SK-N-SH (cell line): ENCODE data around the gene ADAP1. TPM values are rescaled to one million over a fixed set of nuclear protein-coding genes. Genes with fewer than 3 reads are reported as not detected.

Experiments used
- CTCF ChIA-PET: fragments of 300-600, 350-600 bp; formaldehyde crosslinking; extraction: SDS; loops from one replicate; lab custom pipeline; 2021; lab: Yijun Ruan, JAX
- POLR2A ChIA-PET: fragments of 350-600 bp; sonication (Branson Sonifier 250); formaldehyde crosslinking; extraction: SDS; loops from one replicate; lab custom pipeline; 2020; ENCODE audit warnings: antibody characterized with exemption, inconsistent platforms; lab: Yijun Ruan, JAX
- DNase-seq: peaks from one replicate; pipeline ENCODE4 v3.0.0; 2012
- H2AFZ ChIP-seq: fragments of 200-600 bp; sonication (generic); 2 replicates; pipeline ENCODE4 v1.8.1; 2016; ENCODE audit warnings: antibody characterized with exemption, mild to moderate bottlenecking, low read depth
- H3F3A ChIP-seq: fragments of 200-600 bp; sonication (generic); replicated peaks from 2 replicates; pipeline ENCODE3; 2016; ENCODE audit warnings: antibody characterized with exemption, mild to moderate bottlenecking; ENCODE audit not compliant: insufficient read depth
- H3K27ac ChIP-seq, 2 experiments: fragments of 200-500 bp in 1 of 2; fragments of 200-600 bp in 1 of 2; sonication (Bioruptor generic) in 1 of 2; sonication (generic), shearing (Covaris generic) in 1 of 2; 2 replicates each; pipeline versions ENCODE4 v1.5.1 to v1.6.1; 2014 to 2016; ENCODE audit warnings: low read depth in 2 of 2, inconsistent platforms in 1 of 2, low read length in 1 of 2, mild to moderate bottlenecking in 1 of 2, mixed read lengths in 1 of 2
- H3K27me3 ChIP-seq: fragments of 200-600 bp; sonication (generic), shearing (Covaris generic); 2 replicates; pipeline ENCODE4 v1.6.1; 2016; ENCODE audit warnings: mixed run types; ENCODE audit not compliant: insufficient read depth
- H3K36me3 ChIP-seq, 2 experiments: fragments of 200-500 bp in 1 of 2; fragments of 200-600 bp in 1 of 2; sonication (Bioruptor generic) in 1 of 2; sonication (generic) in 1 of 2; replicated peaks in 1 of 2; 2 replicates each; pipeline versions ENCODE3 to v1.5.1; 2014 to 2016; ENCODE audit warnings: low read length in 1 of 2, mild to moderate bottlenecking in 1 of 2; ENCODE audit not compliant: insufficient read depth in 2 of 2, control insufficient read depth in 1 of 2
- H3K4me1 ChIP-seq, 2 experiments: fragments of 200-500 bp in 1 of 2; fragments of 200-600 bp in 1 of 2; sonication (Bioruptor generic) in 1 of 2; sonication (generic), shearing (Covaris generic) in 1 of 2; 2 replicates each; pipeline versions ENCODE4 v1.5.1 to v1.6.1; 2014 to 2016; ENCODE audit warnings: low read depth in 1 of 2, low read length in 1 of 2, mixed run types in 1 of 2; ENCODE audit not compliant: insufficient read depth in 2 of 2, control insufficient read depth in 1 of 2
- H3K4me2 ChIP-seq: fragments of 200-600 bp; sonication (generic), shearing (Covaris generic); 2 replicates; pipeline ENCODE4 v1.6.1; 2017; ENCODE audit warnings: mixed run types
- H3K4me3 ChIP-seq, 2 experiments: fragments of 200-500 bp in 1 of 2; fragments of 200-600 bp in 1 of 2; sonication (Bioruptor generic) in 1 of 2; sonication (generic), shearing (Covaris generic) in 1 of 2; 2 replicates each; pipeline versions ENCODE4 v1.5.1 to v1.8.1; 2014 to 2016; ENCODE audit warnings: low read depth in 2 of 2, inconsistent platforms in 1 of 2, low read length in 1 of 2, mild to moderate bottlenecking in 1 of 2, mixed read lengths in 1 of 2, moderate library complexity in 1 of 2
- H3K79me2 ChIP-seq: fragments of 200-600 bp; sonication (generic); 2 replicates; pipeline ENCODE4 v1.8.1; 2017; ENCODE audit warnings: mild to moderate bottlenecking; ENCODE audit not compliant: insufficient read depth
- H3K9ac ChIP-seq: fragments of 200-600 bp; sonication (generic); 2 replicates; pipeline ENCODE4 v1.6.1; 2017; ENCODE audit warnings: mixed run types
- H3K9me2 ChIP-seq: fragments of 200-600 bp; sonication (generic); 2 replicates; pipeline ENCODE4 v1.6.1; 2017; ENCODE audit warnings: mixed run types
- H3K9me3 ChIP-seq: fragments of 200-600 bp; sonication (generic); 2 replicates; pipeline ENCODE4 v1.6.1; 2017; ENCODE audit warnings: mixed run types, mild to moderate bottlenecking, moderate library complexity
- H4K20me1 ChIP-seq: fragments of 200-600 bp; sonication (generic); 2 replicates; pipeline ENCODE4 v1.6.1; 2017; ENCODE audit warnings: mild to moderate bottlenecking, mixed run types; ENCODE audit not compliant: insufficient read depth
- CHD2 ChIP-seq: fragments of 150-350 bp; IDR thresholded peaks from 2 replicates; pipeline ENCODE4 v1.6.1; 2018; ENCODE audit warnings: low read length; ENCODE audit not compliant: partially characterized antibody
- EP300 ChIP-seq, 2 experiments: IDR thresholded peaks; 2 replicates each; pipeline versions ENCODE4 v1.4.0 to v1.6.1; 2012; ENCODE audit warnings: borderline replicate concordance in 1 of 2, low read depth in 1 of 2, low read length in 1 of 2
- GATA2 ChIP-seq: sonication (generic); formaldehyde crosslinking; IDR thresholded peaks from 2 replicates; pipeline ENCODE4 v1.5.0; 2020; ENCODE audit warnings: mild to moderate bottlenecking, missing genetic modification reagents
- RAD21 ChIP-seq: IDR thresholded peaks from 2 replicates; pipeline ENCODE4 v1.6.1; 2012; ENCODE audit warnings: mild to moderate bottlenecking, low read length
- RCOR1 ChIP-seq: fragments of 150-350 bp; IDR thresholded peaks from 2 replicates; pipeline ENCODE4 v1.6.1; 2017; ENCODE audit warnings: antibody characterized with exemption, low read length
- ZBTB33 ChIP-seq: IDR thresholded peaks from 2 replicates; pipeline ENCODE4 v1.4.0; 2012; ENCODE audit warnings: low read depth, borderline replicate concordance
- WGBS: methylation state at CpG from one replicate; pipeline ENCODE4 v1.1.6; 2017; ENCODE audit warnings: low lambda C conversion rate; 5-methylcytosine and 5-hydroxymethylcytosine counted together
- polyA plus RNA-seq, 3 experiments: library from polyadenylated mRNA; depleted of rRNA; stranded (reverse); fragments of >200 nt; gene quantifications; 2 replicates each; pipeline ENCODE4 v1.2.3, GENCODE V29; 2012
- TF ChIP-seq, protein P1 (sequence below): IDR thresholded peaks from 2 replicates; pipeline ENCODE4 v1.4.0; 2012; ENCODE audit warnings: low read depth, borderline replicate concordance
- TF ChIP-seq, protein P2 (sequence below): IDR thresholded peaks from 2 replicates; pipeline ENCODE4 v1.6.1; 2012; ENCODE audit warnings: mild to moderate bottlenecking, low read depth, low read length, moderate library complexity

The ADAP1 gene
- polyA plus RNA-seq, 1 of the 3 experiments (the other 2 are of a cell fraction): 3.2 TPM

- TF ChIP-seq ZBTB33 (no peak), RAD21 (no peak)
- TF ChIP-seq, protein P1, sequence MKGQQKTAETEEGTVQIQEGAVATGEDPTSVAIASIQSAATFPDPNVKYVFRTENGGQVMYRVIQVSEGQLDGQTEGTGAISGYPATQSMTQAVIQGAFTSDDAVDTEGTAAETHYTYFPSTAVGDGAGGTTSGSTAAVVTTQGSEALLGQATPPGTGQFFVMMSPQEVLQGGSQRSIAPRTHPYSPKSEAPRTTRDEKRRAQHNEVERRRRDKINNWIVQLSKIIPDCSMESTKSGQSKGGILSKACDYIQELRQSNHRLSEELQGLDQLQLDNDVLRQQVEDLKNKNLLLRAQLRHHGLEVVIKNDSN: no peak
These were observed 33.4 kb upstream of the ADAP1 start (continued) for GRCh38 chr7:987909-988308.

GRCh38 chr7:986766-987751 is 32.6 kb upstream of the ADAP1 start:
- H3K27me3 ChIP-seq: no peaks in the 10 kb centered on the region
- CTCF ChIA-PET: interaction anchor here (1.1 to 4.8 kb wide), 6 partner anchors 11 to 157 kb away, joined by 3 to 50 read pairs (median 6); partner anchors contain the start of genes COX19 and GPR146
- no peak overlapping the region for H2AFZ ChIP-seq
- POLR2A ChIA-PET: no interaction called here
- no peak for DNase-seq
- H3K4me1 ChIP-seq: peaks cover 0 to 8% of the 10 kb centered on the region in 2 experiments; a peak in 1 of 4 replicates
- no peak for TF ChIP-seq CHD2
- no peak for TF ChIP-seq ZBTB33
- TF ChIP-seq, protein P2, sequence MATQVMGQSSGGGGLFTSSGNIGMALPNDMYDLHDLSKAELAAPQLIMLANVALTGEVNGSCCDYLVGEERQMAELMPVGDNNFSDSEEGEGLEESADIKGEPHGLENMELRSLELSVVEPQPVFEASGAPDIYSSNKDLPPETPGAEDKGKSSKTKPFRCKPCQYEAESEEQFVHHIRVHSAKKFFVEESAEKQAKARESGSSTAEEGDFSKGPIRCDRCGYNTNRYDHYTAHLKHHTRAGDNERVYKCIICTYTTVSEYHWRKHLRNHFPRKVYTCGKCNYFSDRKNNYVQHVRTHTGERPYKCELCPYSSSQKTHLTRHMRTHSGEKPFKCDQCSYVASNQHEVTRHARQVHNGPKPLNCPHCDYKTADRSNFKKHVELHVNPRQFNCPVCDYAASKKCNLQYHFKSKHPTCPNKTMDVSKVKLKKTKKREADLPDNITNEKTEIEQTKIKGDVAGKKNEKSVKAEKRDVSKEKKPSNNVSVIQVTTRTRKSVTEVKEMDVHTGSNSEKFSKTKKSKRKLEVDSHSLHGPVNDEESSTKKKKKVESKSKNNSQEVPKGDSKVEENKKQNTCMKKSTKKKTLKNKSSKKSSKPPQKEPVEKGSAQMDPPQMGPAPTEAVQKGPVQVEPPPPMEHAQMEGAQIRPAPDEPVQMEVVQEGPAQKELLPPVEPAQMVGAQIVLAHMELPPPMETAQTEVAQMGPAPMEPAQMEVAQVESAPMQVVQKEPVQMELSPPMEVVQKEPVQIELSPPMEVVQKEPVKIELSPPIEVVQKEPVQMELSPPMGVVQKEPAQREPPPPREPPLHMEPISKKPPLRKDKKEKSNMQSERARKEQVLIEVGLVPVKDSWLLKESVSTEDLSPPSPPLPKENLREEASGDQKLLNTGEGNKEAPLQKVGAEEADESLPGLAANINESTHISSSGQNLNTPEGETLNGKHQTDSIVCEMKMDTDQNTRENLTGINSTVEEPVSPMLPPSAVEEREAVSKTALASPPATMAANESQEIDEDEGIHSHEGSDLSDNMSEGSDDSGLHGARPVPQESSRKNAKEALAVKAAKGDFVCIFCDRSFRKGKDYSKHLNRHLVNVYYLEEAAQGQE: no peak
- TF ChIP-seq GATA2 (CRISPR knock-in tag): no peak
- no peak for TF ChIP-seq EP300 (IDR thresholded peaks at IDR 0.05; ENCODE audit: borderline replicate concordance in 1 of 2, low read depth in 1 of 2, low read length in 1 of 2)
- TF ChIP-seq RCOR1: no peak
- TF ChIP-seq, protein P1: no peak
- no peaks in the 10 kb centered on the region for H3K9me2 ChIP-seq
- no peak overlapping the region for H3K4me2 ChIP-seq
- H3K27ac ChIP-seq: no peak overlapping the region
- no peak overlapping the region for H3K4me3 ChIP-seq
- 72% methylated on average over 11 of the region's 56 CpGs for WGBS
- no peaks in the 10 kb centered on the region for H3K9me3 ChIP-seq
- no peaks in the 10 kb centered on the region for H4K20me1 ChIP-seq
- no peaks in the 10 kb centered on the region for H3K36me3 ChIP-seq
- H3F3A ChIP-seq: no peaks in the 10 kb centered on the region
- H3K79me2 ChIP-seq: no peaks in the 10 kb centered on the region
- H3K9ac ChIP-seq: no peak overlapping the region
